Measurements from ENCODE around the gene KCNMB1.

Gene KCNMB1

GRCh38 chr5:170375283-170375682 lies 13.9 kb downstream of the KCNMB1 start:
- DNase-seq: no peak

- DNase-seq: no peak
Measured at GRCh38 chr5:170372971-170373370, 16.2 kb downstream of the KCNMB1 start.

GRCh38 chr5:170368586-170368985 lies 20.6 kb downstream of the KCNMB1 start:
- DNase-seq: no peak

GRCh38 chr5:170366276-170366675 lies 22.9 kb downstream of the KCNMB1 start:
- DNase-seq: no peak

- DNase-seq: no peak
Measured at GRCh38 chr5:170365831-170366230, 23.3 kb downstream of the KCNMB1 start.

- DNase-seq: no peak
Measured at GRCh38 chr5:170365011-170365410, 24.2 kb downstream of the KCNMB1 start.

- peak; percentile 87 to 89 for DNase-seq
Measured at GRCh38 chr5:170363671-170364070, 25.5 kb downstream of the KCNMB1 start.

GRCh38 chr5:170362656-170363055 lies 26.5 kb downstream of the KCNMB1 start:
- DNase-seq: no peak

GRCh38 chr5:170362102-170362501 lies 27.1 kb downstream of the KCNMB1 start:
- DNase-seq: peak in 1 of 2 experiments; percentile 20

GRCh38 chr5:170361616-170362015 lies 27.6 kb downstream of the KCNMB1 start:
- no peak for DNase-seq

GRCh38 chr5:170361116-170361515 lies 28.1 kb downstream of the KCNMB1 start:
- DNase-seq: peak in 1 of 2 experiments; percentile 48

GRCh38 chr5:170360709-170361108 lies 28.5 kb downstream of the KCNMB1 start:
- peak; percentile 67 to 74 for DNase-seq

- peak; percentile 96 to 99 for DNase-seq
Measured at GRCh38 chr5:170357955-170358444, 31.2 kb downstream of the KCNMB1 start.

- no peak for DNase-seq
Measured at GRCh38 chr5:170355601-170356098, 33.5 kb downstream of the KCNMB1 start.

GRCh38 chr5:170353961-170354360 lies 35.2 kb downstream of the KCNMB1 start:
- DNase-seq: no peak

- DNase-seq: peak; percentile 93 to 94
Measured at GRCh38 chr5:170353011-170353761, 36.0 kb downstream of the KCNMB1 start.

- DNase-seq: peak; percentile 52 to 69
Measured at GRCh38 chr5:170348137-170348633, 41.0 kb downstream of the KCNMB1 start.

- no peak for DNase-seq
Measured at GRCh38 chr5:170347022-170347567, 42.1 kb downstream of the KCNMB1 start.

- no peak for DNase-seq
Measured at GRCh38 chr5:170345971-170346370, 43.2 kb downstream of the KCNMB1 start.

GRCh38 chr5:170343177-170343576 lies 46.0 kb downstream of the KCNMB1 start:
- no peak for DNase-seq

- DNase-seq: no peak
Measured at GRCh38 chr5:170342153-170342725, 46.9 kb downstream of the KCNMB1 start.

GRCh38 chr5:170341545-170341944 lies 47.6 kb downstream of the KCNMB1 start:
- DNase-seq: no peak

GRCh38 chr5:170339780-170340167 lies 49.4 kb downstream of the KCNMB1 start:
- DNase-seq: no peak

Measured in Kasumi-1 (cell line).